CD14-positive monocyte (primary cell): ENCODE data around the gene SRPK2. TPM values are rescaled to one million over a fixed set of nuclear protein-coding genes. Genes with fewer than 3 reads are reported as not detected.

Source experiments
- DNase-seq, 3 donors: peaks; one replicate each; pipeline ENCODE4 v3.0.0-alpha.2; 2011 to 2022
- H2AFZ ChIP-seq: 2 replicates; pipeline ENCODE4 v1.6.0; 2012; ENCODE audit warnings: mild to moderate bottlenecking, low read depth, low read length, inconsistent platforms; ENCODE audit not compliant: insufficient read depth, poor library complexity, severe bottlenecking
- H3K27ac ChIP-seq, 2 donors: 1 replicate in 1 of 2; 2 replicates in 1 of 2; pipeline ENCODE4 v1.5.1; 2012 to 2013; ENCODE audit warnings: low read length in 2 of 2, control low read depth in 1 of 2, inconsistent platforms in 1 of 2, low read depth in 1 of 2, mild to moderate bottlenecking in 1 of 2
- H3K27me3 ChIP-seq, 2 donors: one replicate each; pipeline versions ENCODE4 v1.6.0 to v1.6.1; 2011 to 2013; ENCODE audit warnings: low read length in 2 of 2; ENCODE audit not compliant: control insufficient read depth in 2 of 2, insufficient read depth in 2 of 2
- H3K36me3 ChIP-seq, 2 donors: replicated peaks in 1 of 2; 1 replicate in 1 of 2; 2 replicates in 1 of 2; pipeline versions ENCODE4 v1.5.1 to v1.6.1; 2012 to 2013; ENCODE audit warnings: low read length in 2 of 2, control low read depth in 1 of 2, inconsistent platforms in 1 of 2, mild to moderate bottlenecking in 1 of 2; ENCODE audit not compliant: insufficient read depth in 2 of 2, control insufficient read depth in 1 of 2
- H3K4me1 ChIP-seq, 2 donors: 1 replicate in 1 of 2; 2 replicates in 1 of 2; pipeline versions ENCODE4 v1.5.1 to v1.6.1; 2012 to 2013; ENCODE audit warnings: low read length in 2 of 2, control low read depth in 1 of 2, inconsistent platforms in 1 of 2, mild to moderate bottlenecking in 1 of 2, moderate library complexity in 1 of 2; ENCODE audit not compliant: insufficient read depth in 2 of 2, control insufficient read depth in 1 of 2
- H3K4me2 ChIP-seq: replicated peaks from 2 replicates; pipeline ENCODE3; 2012; ENCODE audit warnings: low read length, moderate library complexity, mild to moderate bottlenecking; ENCODE audit not compliant: poor library complexity, severe bottlenecking; ENCODE audit errors: extremely low read depth
- H3K4me3 ChIP-seq, 3 experiments: fragments of 200-600 bp in 1 of 3; sonication (generic) in 1 of 3; replicated peaks in 1 of 3; 1 replicate in 2 of 3; 2 replicates in 1 of 3; pipeline ENCODE4 v1.5.1; 2011 to 2013; ENCODE audit warnings: low read length in 3 of 3, mild to moderate bottlenecking in 3 of 3, control low read depth in 2 of 3, low read depth in 2 of 3, inconsistent platforms in 1 of 3, moderate library complexity in 1 of 3
- H3K79me2 ChIP-seq: 2 replicates; pipeline ENCODE4 v1.6.0; 2012; ENCODE audit warnings: mild to moderate bottlenecking, control low read depth, inconsistent platforms, low read length, moderate library complexity; ENCODE audit not compliant: insufficient read depth
- H3K9ac ChIP-seq: 2 replicates; pipeline ENCODE4 v1.6.0; 2017; ENCODE audit warnings: low read length, mild to moderate bottlenecking; ENCODE audit not compliant: insufficient read depth, poor library complexity, severe bottlenecking
- H3K9me3 ChIP-seq, 2 donors: replicated peaks in 1 of 2; 1 replicate in 1 of 2; 2 replicates in 1 of 2; pipeline versions ENCODE4 v1.5.1 to v1.6.1; 2012 to 2013; ENCODE audit warnings: low read length in 2 of 2, control low read depth in 1 of 2; ENCODE audit not compliant: control insufficient read depth in 1 of 2, insufficient read depth in 1 of 2
- H4K20me1 ChIP-seq: 2 replicates; pipeline ENCODE4 v1.6.0; 2012; ENCODE audit warnings: mild to moderate bottlenecking, low read length, control low read depth, moderate library complexity; ENCODE audit not compliant: insufficient read depth
- H3K27ac Mint-ChIP-seq, 7 donors: one replicate each; pipeline ENCODE4 v1.8.0; 2020; ENCODE audit warnings: mild to moderate bottlenecking in 7 of 7, mixed read lengths in 7 of 7, moderate library complexity in 6 of 7, inconsistent platforms in 2 of 7
- H3K27me3 Mint-ChIP-seq, 3 donors: one replicate each; pipeline ENCODE4 v1.8.0; 2021 to 2022; ENCODE audit warnings: low read depth in 3 of 3, mild to moderate bottlenecking in 3 of 3, mixed read lengths in 3 of 3, moderate library complexity in 3 of 3, inconsistent platforms in 1 of 3
- H3K36me3 Mint-ChIP-seq, 2 donors: one replicate each; pipeline ENCODE4 v1.8.0; 2020; ENCODE audit warnings: mixed read lengths in 2 of 2, inconsistent platforms in 1 of 2, mild to moderate bottlenecking in 1 of 2
- H3K4me1 Mint-ChIP-seq: one replicate; pipeline ENCODE4 v1.8.0; 2020; ENCODE audit warnings: mild to moderate bottlenecking, mixed read lengths
- H3K4me3 Mint-ChIP-seq, 2 donors: one replicate each; pipeline ENCODE4 v1.8.0; 2020; ENCODE audit warnings: mild to moderate bottlenecking in 2 of 2, mixed read lengths in 2 of 2, moderate library complexity in 1 of 2
- H3K9me3 Mint-ChIP-seq, 7 donors: one replicate each; pipeline ENCODE4 v1.8.0; 2020 to 2022; ENCODE audit warnings: mixed read lengths in 7 of 7, mild to moderate bottlenecking in 6 of 7, moderate library complexity in 6 of 7, inconsistent platforms in 2 of 7
- CTCF ChIP-seq: fragments of 200-600 bp; IDR thresholded peaks from one replicate; pipeline ENCODE4 v1.8.0; 2022; ENCODE audit warnings: antibody characterized with exemption, mild to moderate bottlenecking
- WGBS: methylation state at CpG from one replicate; pipeline ENCODE4 v1.1.5; 2013; ENCODE audit warnings: missing lambda C conversion rate; ENCODE audit not compliant: insufficient coverage; 5-methylcytosine and 5-hydroxymethylcytosine counted together
- intact Hi-C, 2 donors: fragments of 100-400 bp; cut with micrococcal nuclease; formaldehyde crosslinking; loops; one replicate each; pipeline versions ENCODE4 v1.15.0 to v1.15.1; 2023
- polyA plus RNA-seq, 3 donors: library from polyadenylated mRNA; depleted of rRNA in 1 of 3; unstranded in 2 of 3; stranded (reverse) in 1 of 3; fragments of 300-500 nt in 2 of 3; fragments of >200 nt in 1 of 3; fragmentation: Illumina TruSeq in 2 of 3; gene quantifications; 1 replicate in 2 of 3; 2 replicates in 1 of 3; pipeline ENCODE4 v1.2.3, GENCODE V29; 2012 to 2021

Gene SRPK2
- polyA plus RNA-seq, 3 donors, result 12.6 to 37.7 (median 30.0) TPM

DNA sequence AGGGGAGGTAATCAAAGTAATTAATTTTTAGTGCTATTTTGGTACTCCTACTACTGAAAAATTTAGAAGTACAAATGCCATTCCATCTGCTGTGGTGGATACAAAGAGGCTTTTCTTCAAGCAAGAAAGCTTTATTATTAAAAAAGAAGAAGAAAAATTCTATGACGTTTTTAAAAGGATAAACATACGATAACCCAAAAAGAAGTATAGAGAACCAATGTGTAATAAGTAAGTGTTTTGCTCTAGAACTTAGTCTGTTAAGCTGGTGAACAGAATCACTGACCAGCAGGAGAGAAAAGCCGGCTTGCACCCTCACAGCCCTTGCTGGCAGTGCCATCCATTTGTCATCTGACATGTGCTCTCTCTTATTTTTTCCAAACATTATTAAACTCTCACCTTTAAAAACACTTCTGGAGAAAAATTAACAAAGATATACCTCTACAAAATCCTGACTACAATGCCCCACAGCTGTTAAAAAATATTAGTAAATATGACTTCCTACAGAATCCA, 81.5 kb downstream of the SRPK2 start:
- Histone ChIP-seq H3K4me1 (no peaks in the 10 kb centered on the region), H3K9ac (no peak overlapping the region), H3K4me2 (no peak overlapping the region), H3K27me3 (no peaks in the 10 kb centered on the region), H4K20me1 (peaks cover 84% of the 10 kb centered on the region), H2AFZ (no peak overlapping the region), H3K36me3 (no peaks in the 10 kb centered on the region), H3K4me3 (no peak overlapping the region), H3K79me2 (peaks cover 42% of the 10 kb centered on the region), H3K9me3 (no peaks in the 10 kb centered on the region), H3K27ac (no peak overlapping the region)
- DNase-seq, result no peak
- no peak for TF ChIP-seq CTCF
- Mint-ChIP-seq H3K27me3 (no peaks in the 10 kb centered on the region), H3K9me3 (peaks cover 0 to 5% (median 3%) of the 10 kb centered on the region in 7 donors), H3K4me1 (peaks cover 13% of the 10 kb centered on the region), H3K4me3 (no peak overlapping the region), H3K27ac (no peak overlapping the region), H3K36me3 (peaks cover 0 to 10% of the 10 kb centered on the region in 2 donors)
- intact Hi-C loops, result no loop called here
- 100% methylated on average over 1 of the region's 3 CpGs for WGBS

DNA sequence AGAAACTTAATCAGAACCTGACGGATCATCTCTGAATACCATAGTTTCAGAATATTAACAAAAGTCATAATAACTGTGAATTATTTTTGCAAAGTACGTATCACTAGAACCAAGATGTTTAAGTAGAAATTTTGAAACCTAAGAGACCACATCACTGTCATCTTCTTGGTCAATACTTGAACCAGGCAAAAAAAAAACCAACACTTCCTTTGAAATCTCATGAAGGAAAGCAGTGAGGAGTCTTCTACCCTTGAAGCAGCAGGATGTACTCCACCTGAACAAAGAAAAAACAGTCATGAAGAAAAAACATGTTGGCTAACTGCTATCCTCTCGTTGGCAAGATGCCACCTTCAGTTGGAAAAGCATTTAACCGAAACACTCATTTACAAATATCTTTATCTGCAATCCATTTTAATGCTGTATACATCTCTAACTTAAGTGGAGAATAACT, 82.4 kb downstream of the SRPK2 start:
- Histone ChIP-seq H3K9me3 (no peaks in the 10 kb centered on the region), H3K27me3 (no peaks in the 10 kb centered on the region), H3K36me3 (no peaks in the 10 kb centered on the region), H4K20me1 (peaks cover 81% of the 10 kb centered on the region), H2AFZ (no peak overlapping the region), H3K79me2 (peaks cover 38% of the 10 kb centered on the region), H3K4me1 (no peaks in the 10 kb centered on the region), H3K9ac (no peak overlapping the region), H3K27ac (no peak overlapping the region), H3K4me3 (no peak overlapping the region), H3K4me2 (no peak overlapping the region)
- H3K4me3 Mint-ChIP-seq, result no peak overlapping the region
- WGBS, result no CpG with 5 or more reads among the region's 4 CpGs
- TF ChIP-seq CTCF, result no peak
- peaks cover 0 to 10% of the 10 kb centered on the region in 2 donors for H3K36me3 Mint-ChIP-seq
- no peak for DNase-seq
- H3K4me1 Mint-ChIP-seq, result peaks cover 9% of the 10 kb centered on the region
- intact Hi-C loops, result no loop called here
- H3K27me3 Mint-ChIP-seq, result no peaks in the 10 kb centered on the region
- H3K9me3 Mint-ChIP-seq, result peaks cover 0 to 5% (median 3%) of the 10 kb centered on the region in 7 donors
- H3K27ac Mint-ChIP-seq, result no peak overlapping the region
